ENCODE data around the gene IRS1. TPM values are rescaled to one million over a fixed set of nuclear protein-coding genes. Genes with fewer than 3 reads are reported as not detected.
A peak's percentile ranks its signal among the peaks of the same experiment; 100 is the strongest.

Gene IRS1
- total and polyA plus RNA-seq, 12 donors: 10.0 to 55.7 (median 25.0) TPM

- Histone ChIP-seq H3K27me3 (no peaks in the 10 kb centered on the region), H3K36me3 (replicated peaks in 1 of 2) (no peaks in the 10 kb centered on the region), H3K27ac (peak overlapping the region in 2 of 5 donors; percentile 31 to 44), H3K4me3 (no peak overlapping the region), H3K9me3 (replicated peaks in 1 of 3) (no peaks in the 10 kb centered on the region), H3K4me1 (replicated peaks in 1 of 2) (peaks cover 0 to 12% of the 10 kb centered on the region in 2 donors)
- 69 to 77% (median 75%) methylated on average over 10 of the region's 10 CpGs for WGBS, 4 donors
- TF ChIP-seq CTCF (IDR thresholded peaks at IDR 0.05): no peak
- TF ChIP-seq POLR2A (IDR thresholded peaks at IDR 0.05): no peak
- DNase-seq: peak in 3 of 7 donors; percentile 23 to 63 (median 24)
- intact Hi-C loops (cut with DNase I): no loop called here
Measured at GRCh38 chr2:226725126-226725860, 74.3 kb downstream of the IRS1 start.

GRCh38 chr2:226721541-226721940, 78.1 kb downstream of the IRS1 start:
- no peak overlapping the region for H3K4me3 ChIP-seq
- no peaks in the 10 kb centered on the region for H3K9me3 ChIP-seq (replicated peaks in 1 of 3)
- WGBS, 4 donors: 20 to 37% (median 25%) methylated on average over 5 of the region's 5 CpGs
- H3K4me1 ChIP-seq (replicated peaks in 1 of 2): peaks cover 0 to 10% of the 10 kb centered on the region in 2 donors
- H3K27me3 ChIP-seq: no peaks in the 10 kb centered on the region
- peak in 6 of 7 donors; percentile 48 to 73 (median 62) for DNase-seq
- intact Hi-C loops (cut with DNase I): no loop called here
- no peaks in the 10 kb centered on the region for H3K36me3 ChIP-seq (replicated peaks in 1 of 2)
- no peak overlapping the region for H3K27ac ChIP-seq
- no peak for TF ChIP-seq POLR2A (IDR thresholded peaks at IDR 0.05)
- TF ChIP-seq CTCF (IDR thresholded peaks at IDR 0.05): no peak

- H3K27me3 ChIP-seq: no peaks in the 10 kb centered on the region
- no peaks in the 10 kb centered on the region for H3K36me3 ChIP-seq (replicated peaks in 1 of 2)
- TF ChIP-seq CTCF (IDR thresholded peaks at IDR 0.05) (no peak), POLR2A (IDR thresholded peaks at IDR 0.05) (no peak)
- H3K4me3 ChIP-seq: no peak overlapping the region
- H3K4me1 ChIP-seq (replicated peaks in 1 of 2): peaks cover 0 to 7% of the 10 kb centered on the region in 2 donors
- H3K9me3 ChIP-seq (replicated peaks in 1 of 3): no peaks in the 10 kb centered on the region
- intact Hi-C loops (cut with DNase I): no loop called here
- DNase-seq: no peak
- WGBS, 4 donors: 74 to 80% (median 77%) methylated on average over 5 of the region's 5 CpGs
- H3K27ac ChIP-seq: no peak overlapping the region
Measured at GRCh38 chr2:226720948-226721347, 78.7 kb downstream of the IRS1 start.

GRCh38 chr2:226717719-226718118, 81.9 kb downstream of the IRS1 start:
- no peak for DNase-seq
- Histone ChIP-seq H3K27ac (no peak overlapping the region), H3K4me1 (replicated peaks in 1 of 2) (no peaks in the 10 kb centered on the region), H3K27me3 (no peaks in the 10 kb centered on the region), H3K4me3 (no peak overlapping the region), H3K9me3 (replicated peaks in 1 of 3) (no peaks in the 10 kb centered on the region), H3K36me3 (replicated peaks in 1 of 2) (no peaks in the 10 kb centered on the region)
- intact Hi-C loops (cut with DNase I): no loop called here
- no peak for TF ChIP-seq CTCF (IDR thresholded peaks at IDR 0.05)
- no peak for TF ChIP-seq POLR2A (IDR thresholded peaks at IDR 0.05)
- WGBS, 4 donors: 95 to 100% (median 99%) methylated on average over 1 of the region's 1 CpG
